Vagina (tissue), 2 donors: ENCODE results near the gene POR. TPM values are rescaled to one million over a fixed set of nuclear protein-coding genes. Genes with fewer than 3 reads are reported as not detected.
A peak's percentile ranks its signal among the peaks of the same experiment; 100 is the strongest.

Source experiments
- DNase-seq, 2 donors: peaks; one replicate each; pipeline ENCODE4 v3.0.0-alpha.2; 2017; ENCODE audit errors: extremely low spot score in 2 of 2
- H3K27ac ChIP-seq: fragments of 200-600 bp; sonication (generic); one replicate; pipeline ENCODE4 v1.5.1; 2019
- H3K27me3 ChIP-seq: fragments of 200-600 bp; sonication (generic); one replicate; pipeline ENCODE4 v1.5.1; 2019
- H3K36me3 ChIP-seq, 2 donors: fragments of 200-600 bp; sonication (generic); one replicate each; pipeline ENCODE4 v1.5.1; 2017 to 2019
- H3K4me1 ChIP-seq: fragments of 200-600 bp; sonication (generic); one replicate; pipeline ENCODE4 v1.5.1; 2019
- H3K4me3 ChIP-seq, 2 donors: fragments of 200-600 bp; sonication (generic); 1 replicate in 1 of 2; 2 replicates in 1 of 2; pipeline ENCODE4 v1.5.1; 2016 to 2019
- H3K9me3 ChIP-seq: fragments of 200-600 bp; sonication (generic); one replicate; pipeline ENCODE4 v1.5.1; 2019
- POLR2A ChIP-seq, 2 donors: fragments of 450-650 bp; IDR thresholded peaks; one replicate each; pipeline ENCODE4 v1.6.1; 2017; ENCODE audit warnings: antibody characterized with exemption in 2 of 2, mild to moderate bottlenecking in 2 of 2, moderate library complexity in 2 of 2
- POLR2AphosphoS5 ChIP-seq, 2 donors: sonication (generic); formaldehyde crosslinking; IDR thresholded peaks; one replicate each; pipeline ENCODE4 v1.9.0; 2017; ENCODE audit warnings: antibody characterized with exemption in 2 of 2, mild to moderate bottlenecking in 2 of 2, low read depth in 1 of 2; ENCODE audit not compliant: insufficient read depth in 1 of 2
- intact Hi-C: fragments of 100-400 bp; cut with DNase I; formaldehyde crosslinking; loops from one replicate; pipeline ENCODE4 v1.15.1; 2023
- total RNA-seq: library from RNA; depleted of rRNA; stranded (reverse); fragments of >200 nt; gene quantifications from one replicate; pipeline ENCODE4 v1.2.3, GENCODE V29; 2016
- TF ChIP-seq, protein P1 (sequence below), 3 experiments: fragments of 450-650 bp in 2 of 3; fragments of 200-600 bp in 1 of 3; sonication (generic) in 1 of 3; IDR thresholded peaks; one replicate each; pipeline ENCODE4 v1.5.1; 2017 to 2019; ENCODE audit warnings: antibody characterized with exemption in 3 of 3, mild to moderate bottlenecking in 2 of 3, moderate library complexity in 2 of 3

The POR gene
- total RNA-seq, 1 donor from 2014 or later: 94.3 TPM

DNA sequence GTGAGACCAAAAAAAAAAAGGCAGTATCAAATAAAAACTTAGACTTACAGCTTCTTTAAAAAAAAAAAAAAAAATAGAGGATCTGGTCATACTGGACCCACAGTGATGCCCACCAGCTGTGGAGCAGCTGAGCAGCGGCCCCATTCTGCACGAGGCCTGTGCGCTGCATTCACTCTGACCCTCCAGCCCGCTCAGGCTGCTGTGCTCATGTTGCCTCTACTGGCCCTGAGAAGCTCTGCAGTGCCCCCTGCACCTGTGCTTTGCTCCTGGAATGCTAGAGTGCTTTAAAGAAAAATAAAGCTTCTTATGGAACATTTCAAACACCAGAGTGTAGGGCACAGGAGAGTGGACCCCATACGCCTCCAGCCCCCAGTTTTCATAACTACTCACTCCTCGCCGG lies 46.3 kb downstream of the POR start:
- intact Hi-C loops: loop anchor here (5.0 kb wide), 1 partner anchor 44 kb away; the partner anchor contains the start of gene POR

DNA sequence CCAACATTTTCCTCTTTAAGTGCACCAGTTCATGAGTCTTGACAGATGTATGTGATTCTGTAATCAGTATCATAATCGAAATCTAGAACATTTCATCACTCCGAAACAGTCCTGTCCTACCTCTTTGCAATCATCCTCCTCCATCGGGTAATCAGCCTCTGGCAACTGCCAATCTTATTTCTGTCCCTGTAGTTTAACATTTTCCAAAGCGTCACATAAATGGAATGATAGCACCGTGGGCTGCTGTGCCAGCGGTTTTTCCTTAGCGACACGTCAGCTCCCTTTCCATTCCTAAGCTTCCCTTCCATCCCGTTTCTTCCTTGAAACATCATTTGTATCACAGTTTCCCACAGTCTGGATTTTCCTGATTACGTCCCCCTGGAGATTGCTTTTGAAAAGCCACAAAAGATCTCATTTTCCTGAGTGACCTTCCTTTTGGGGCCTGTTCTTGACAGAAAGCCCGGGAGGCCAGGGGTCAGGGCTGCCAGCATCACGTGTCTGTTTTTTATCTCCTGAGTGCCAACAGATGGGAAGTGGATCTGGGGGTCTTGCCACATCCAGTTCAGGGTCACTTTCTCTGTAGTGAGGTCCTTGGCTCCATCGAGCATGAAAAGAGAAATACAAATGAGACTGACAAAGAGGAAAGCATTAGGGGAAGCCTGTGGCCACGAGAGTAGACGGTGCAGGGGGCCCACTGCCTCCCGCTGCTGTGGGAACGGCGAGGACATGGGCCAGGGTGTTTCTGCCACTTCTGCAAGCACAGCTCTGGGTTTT lies 47.8 kb downstream of the POR start:
- no peaks in the 10 kb centered on the region for H3K36me3 ChIP-seq
- H3K4me1 ChIP-seq: peaks cover 44% of the 10 kb centered on the region
- DNase-seq: no peak
- H3K9me3 ChIP-seq: no peaks in the 10 kb centered on the region
- H3K4me3 ChIP-seq: no peak overlapping the region
- peak overlapping the region; percentile 77 for H3K27ac ChIP-seq
- intact Hi-C loops: loop anchor here (5.0 kb wide), 1 partner anchor 45 kb away; the partner anchor contains the start of gene POR
- no peaks in the 10 kb centered on the region for H3K27me3 ChIP-seq
- TF ChIP-seq, protein P1, sequence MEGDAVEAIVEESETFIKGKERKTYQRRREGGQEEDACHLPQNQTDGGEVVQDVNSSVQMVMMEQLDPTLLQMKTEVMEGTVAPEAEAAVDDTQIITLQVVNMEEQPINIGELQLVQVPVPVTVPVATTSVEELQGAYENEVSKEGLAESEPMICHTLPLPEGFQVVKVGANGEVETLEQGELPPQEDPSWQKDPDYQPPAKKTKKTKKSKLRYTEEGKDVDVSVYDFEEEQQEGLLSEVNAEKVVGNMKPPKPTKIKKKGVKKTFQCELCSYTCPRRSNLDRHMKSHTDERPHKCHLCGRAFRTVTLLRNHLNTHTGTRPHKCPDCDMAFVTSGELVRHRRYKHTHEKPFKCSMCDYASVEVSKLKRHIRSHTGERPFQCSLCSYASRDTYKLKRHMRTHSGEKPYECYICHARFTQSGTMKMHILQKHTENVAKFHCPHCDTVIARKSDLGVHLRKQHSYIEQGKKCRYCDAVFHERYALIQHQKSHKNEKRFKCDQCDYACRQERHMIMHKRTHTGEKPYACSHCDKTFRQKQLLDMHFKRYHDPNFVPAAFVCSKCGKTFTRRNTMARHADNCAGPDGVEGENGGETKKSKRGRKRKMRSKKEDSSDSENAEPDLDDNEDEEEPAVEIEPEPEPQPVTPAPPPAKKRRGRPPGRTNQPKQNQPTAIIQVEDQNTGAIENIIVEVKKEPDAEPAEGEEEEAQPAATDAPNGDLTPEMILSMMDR (IDR thresholded peaks at IDR 0.05): no peak
- TF ChIP-seq POLR2A (IDR thresholded peaks at IDR 0.05) (no peak), POLR2AphosphoS5 (IDR thresholded peaks at IDR 0.05; ENCODE audit: insufficient read depth in 1 of 2, low read depth in 1 of 2) (peak; percentile 51)

More for the DNA sequence above, 46.3 kb downstream of the POR start:
- no peaks in the 10 kb centered on the region for H3K9me3 ChIP-seq
- H3K4me1 ChIP-seq: peaks cover 30% of the 10 kb centered on the region
- no peak overlapping the region for H3K4me3 ChIP-seq
- peak overlapping the region; percentile 4 for H3K27ac ChIP-seq
- DNase-seq: no peak
- H3K27me3 ChIP-seq: no peaks in the 10 kb centered on the region
- H3K36me3 ChIP-seq: no peaks in the 10 kb centered on the region
- TF ChIP-seq POLR2A (IDR thresholded peaks at IDR 0.05) (no peak), POLR2AphosphoS5 (IDR thresholded peaks at IDR 0.05; ENCODE audit: insufficient read depth in 1 of 2, low read depth in 1 of 2) (no peak)

DNA sequence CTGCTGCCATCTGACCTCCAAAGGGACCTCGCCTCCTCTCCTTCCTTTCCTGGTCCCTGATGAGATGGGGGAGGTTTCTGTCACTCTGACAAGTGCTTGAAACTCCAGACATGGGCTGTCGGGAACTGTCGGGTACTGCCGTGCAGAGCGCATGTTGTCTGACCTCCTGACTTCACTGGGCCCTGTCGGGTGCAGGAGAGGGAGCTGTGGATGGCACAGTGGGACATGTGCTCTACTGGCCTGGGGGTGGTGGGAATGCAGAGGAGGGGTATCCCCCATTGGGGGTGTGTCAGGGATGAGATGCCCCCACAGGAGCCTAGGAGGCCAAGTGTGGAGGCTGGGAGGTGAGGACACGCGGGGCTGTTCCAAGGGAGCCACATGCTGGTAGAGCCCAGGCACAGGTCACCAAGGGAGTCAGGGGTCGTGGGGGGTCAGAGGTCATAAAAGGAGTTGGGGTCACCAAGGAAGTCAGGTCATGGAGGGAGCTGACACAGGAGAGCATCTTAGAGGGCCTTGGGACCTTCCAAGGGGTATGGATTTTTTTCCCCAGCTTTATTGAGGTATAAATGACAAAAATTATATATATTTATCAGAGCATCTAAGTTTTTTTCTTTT lies 48.5 kb downstream of the POR start:
- DNase-seq: no peak
- no peaks in the 10 kb centered on the region for H3K9me3 ChIP-seq
- H3K27me3 ChIP-seq: no peaks in the 10 kb centered on the region
- intact Hi-C loops: loop anchor here (5.0 kb wide), 1 partner anchor 46 kb away; the partner anchor contains the start of gene POR
- TF ChIP-seq, protein P1 (IDR thresholded peaks at IDR 0.05): no peak
- no peak for TF ChIP-seq POLR2A (IDR thresholded peaks at IDR 0.05)
- H3K27ac ChIP-seq: peak overlapping the region; percentile 77
- no peaks in the 10 kb centered on the region for H3K36me3 ChIP-seq
- peaks cover 51% of the 10 kb centered on the region for H3K4me1 ChIP-seq
- H3K4me3 ChIP-seq: no peak overlapping the region

DNA sequence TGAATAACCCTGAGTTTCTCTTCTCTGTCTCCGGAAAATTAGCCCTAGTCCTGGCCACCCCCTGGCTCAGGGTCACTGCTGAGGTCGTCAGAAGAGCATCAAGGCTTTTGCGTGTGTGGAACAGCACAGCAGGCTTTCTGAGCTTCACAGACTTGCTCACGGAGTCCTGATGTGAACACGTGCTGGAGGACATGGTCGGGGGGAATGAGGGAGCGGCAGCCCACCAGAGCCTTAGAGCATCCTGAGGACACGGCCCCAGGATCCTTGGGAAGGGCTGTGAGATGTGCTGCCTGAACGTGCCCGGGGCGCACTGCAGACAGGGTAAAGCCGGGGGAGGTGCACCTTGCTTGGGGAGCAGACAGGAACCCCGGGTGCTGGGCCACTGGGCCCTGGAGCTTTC lies 50.7 kb downstream of the POR start:
- no peak for TF ChIP-seq POLR2A (IDR thresholded peaks at IDR 0.05)
- TF ChIP-seq, protein P1 (IDR thresholded peaks at IDR 0.05): no peak
- TF ChIP-seq POLR2AphosphoS5 (IDR thresholded peaks at IDR 0.05; ENCODE audit: insufficient read depth in 1 of 2, low read depth in 1 of 2): no peak
- Histone ChIP-seq H3K4me1 (peaks cover 68% of the 10 kb centered on the region), H3K27me3 (no peaks in the 10 kb centered on the region), H3K4me3 (no peak overlapping the region), H3K9me3 (no peaks in the 10 kb centered on the region), H3K27ac (peak overlapping the region; percentile 88), H3K36me3 (no peaks in the 10 kb centered on the region)
- intact Hi-C loops: no loop called here
- DNase-seq: no peak

- peak in 1 of 2 donors; percentile 91 for DNase-seq
- peaks cover 70% of the 10 kb centered on the region for H3K4me1 ChIP-seq
- no peaks in the 10 kb centered on the region for H3K36me3 ChIP-seq
- H3K4me3 ChIP-seq: peak overlapping the region; percentile 14 to 25
- no peaks in the 10 kb centered on the region for H3K9me3 ChIP-seq
- TF ChIP-seq POLR2A (IDR thresholded peaks at IDR 0.05) (no peak), POLR2AphosphoS5 (IDR thresholded peaks at IDR 0.05; ENCODE audit: insufficient read depth in 1 of 2, low read depth in 1 of 2) (peak; percentile 73 to 81)
- TF ChIP-seq, protein P1 (IDR thresholded peaks at IDR 0.05): no peak
- peak overlapping the region; percentile 88 for H3K27ac ChIP-seq
- H3K27me3 ChIP-seq: no peaks in the 10 kb centered on the region
- intact Hi-C loops: no loop called here
These were observed 51.4 kb downstream of the POR start for GRCh38 chr7:75966190-75966961.
